ENCODE measurements around the gene PAX2.

- TF ChIP-seq, protein P1, sequence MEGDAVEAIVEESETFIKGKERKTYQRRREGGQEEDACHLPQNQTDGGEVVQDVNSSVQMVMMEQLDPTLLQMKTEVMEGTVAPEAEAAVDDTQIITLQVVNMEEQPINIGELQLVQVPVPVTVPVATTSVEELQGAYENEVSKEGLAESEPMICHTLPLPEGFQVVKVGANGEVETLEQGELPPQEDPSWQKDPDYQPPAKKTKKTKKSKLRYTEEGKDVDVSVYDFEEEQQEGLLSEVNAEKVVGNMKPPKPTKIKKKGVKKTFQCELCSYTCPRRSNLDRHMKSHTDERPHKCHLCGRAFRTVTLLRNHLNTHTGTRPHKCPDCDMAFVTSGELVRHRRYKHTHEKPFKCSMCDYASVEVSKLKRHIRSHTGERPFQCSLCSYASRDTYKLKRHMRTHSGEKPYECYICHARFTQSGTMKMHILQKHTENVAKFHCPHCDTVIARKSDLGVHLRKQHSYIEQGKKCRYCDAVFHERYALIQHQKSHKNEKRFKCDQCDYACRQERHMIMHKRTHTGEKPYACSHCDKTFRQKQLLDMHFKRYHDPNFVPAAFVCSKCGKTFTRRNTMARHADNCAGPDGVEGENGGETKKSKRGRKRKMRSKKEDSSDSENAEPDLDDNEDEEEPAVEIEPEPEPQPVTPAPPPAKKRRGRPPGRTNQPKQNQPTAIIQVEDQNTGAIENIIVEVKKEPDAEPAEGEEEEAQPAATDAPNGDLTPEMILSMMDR (conservative IDR thresholded peaks at IDR 0.05) = no peak
- TF ChIP-seq EZH2 (IDR thresholded peaks at IDR 0.05; ENCODE audit: low read depth) = no peak
Measured at GRCh38 chr10:100841528-100841927, 96.1 kb downstream of the PAX2 start.

Measured in PC-9 (cell line).